ENCODE results near the gene BPIFB6.

DNA sequence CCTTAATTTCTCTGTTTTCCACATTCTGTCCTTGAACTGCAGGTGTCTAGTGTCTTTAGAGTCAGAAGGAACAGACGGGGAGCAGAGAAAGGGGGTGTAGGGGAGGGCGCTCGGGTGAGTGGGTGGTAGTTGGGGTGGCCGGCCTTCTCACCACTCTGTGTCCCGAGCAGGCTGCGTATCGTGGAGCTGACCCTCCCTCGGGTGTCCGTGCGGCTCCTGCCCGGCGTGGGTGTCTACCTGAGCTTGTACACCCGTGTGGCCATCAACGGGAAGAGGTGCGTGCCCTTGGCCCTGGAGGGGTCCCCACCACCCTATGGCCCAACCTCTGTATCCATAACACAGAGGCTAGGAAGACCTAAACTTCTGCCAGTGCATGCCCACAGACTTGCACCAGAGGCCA lies 53.3 kb downstream of the BPIFB6 start:
- TF ChIP-seq, protein P1, sequence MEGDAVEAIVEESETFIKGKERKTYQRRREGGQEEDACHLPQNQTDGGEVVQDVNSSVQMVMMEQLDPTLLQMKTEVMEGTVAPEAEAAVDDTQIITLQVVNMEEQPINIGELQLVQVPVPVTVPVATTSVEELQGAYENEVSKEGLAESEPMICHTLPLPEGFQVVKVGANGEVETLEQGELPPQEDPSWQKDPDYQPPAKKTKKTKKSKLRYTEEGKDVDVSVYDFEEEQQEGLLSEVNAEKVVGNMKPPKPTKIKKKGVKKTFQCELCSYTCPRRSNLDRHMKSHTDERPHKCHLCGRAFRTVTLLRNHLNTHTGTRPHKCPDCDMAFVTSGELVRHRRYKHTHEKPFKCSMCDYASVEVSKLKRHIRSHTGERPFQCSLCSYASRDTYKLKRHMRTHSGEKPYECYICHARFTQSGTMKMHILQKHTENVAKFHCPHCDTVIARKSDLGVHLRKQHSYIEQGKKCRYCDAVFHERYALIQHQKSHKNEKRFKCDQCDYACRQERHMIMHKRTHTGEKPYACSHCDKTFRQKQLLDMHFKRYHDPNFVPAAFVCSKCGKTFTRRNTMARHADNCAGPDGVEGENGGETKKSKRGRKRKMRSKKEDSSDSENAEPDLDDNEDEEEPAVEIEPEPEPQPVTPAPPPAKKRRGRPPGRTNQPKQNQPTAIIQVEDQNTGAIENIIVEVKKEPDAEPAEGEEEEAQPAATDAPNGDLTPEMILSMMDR (IDR thresholded peaks at IDR 0.05; ENCODE audit: extremely low read depth in 1 of 2, insufficient read depth in 1 of 2, low read depth in 1 of 2, low read length in 2 of 2), result no peak
- TF ChIP-seq POLR2AphosphoS5 (IDR thresholded peaks at IDR 0.05; ENCODE audit: insufficient read depth, low read depth, low read length) (no peak), JUN (IDR thresholded peaks at IDR 0.05; ENCODE audit: borderline replicate concordance, insufficient read depth, insufficient read length, low read depth) (no peak), POLR2A (IDR thresholded peaks at IDR 0.05; ENCODE audit: low read depth, low read length) (no peak), EZH2 (IDR thresholded peaks at IDR 0.05; ENCODE audit: borderline replicate concordance, low read depth, low read length, severe bottlenecking) (no peak), MAX (IDR thresholded peaks at IDR 0.05; ENCODE audit: insufficient read depth, insufficient read length) (no peak), FOS (IDR thresholded peaks at IDR 0.05; ENCODE audit: borderline replicate concordance, insufficient read depth, low read length) (no peak)

Measured in endothelial cell of umbilical vein (primary cell).